Activated CD8-positive, alpha-beta memory T cell treated with anti-CD3 and anti-CD28 coated beads for 48 hours (primary cell): ENCODE results near the gene NCS1.

Experiments
- DNase-seq, 3 experiments: peaks; one replicate each; pipeline ENCODE4 v3.0.0-alpha.2; 2020; ENCODE audit warnings: low read depth in 2 of 3, low spot score in 2 of 3

The NCS1 gene

GRCh38 chr9:130211548-130212226, 39.5 kb downstream of the NCS1 start:
- no peak for DNase-seq

GRCh38 chr9:130212543-130213297, 40.5 kb downstream of the NCS1 start:
- no peak for DNase-seq

- no peak for DNase-seq
These were observed 41.9 kb downstream of the NCS1 start for GRCh38 chr9:130213911-130214761.

GRCh38 chr9:130214776-130215340, 42.7 kb downstream of the NCS1 start:
- DNase-seq: no peak

- DNase-seq: no peak
These were observed 43.3 kb downstream of the NCS1 start for GRCh38 chr9:130215341-130216119.

GRCh38 chr9:130217838-130218237, 45.6 kb downstream of the NCS1 start:
- no peak for DNase-seq

GRCh38 chr9:130219661-130220096, 47.5 kb downstream of the NCS1 start:
- no peak for DNase-seq

- DNase-seq: no peak
These were observed 48.1 kb downstream of the NCS1 start for GRCh38 chr9:130220352-130220751.

- DNase-seq: no peak
These were observed 50.6 kb downstream of the NCS1 start for GRCh38 chr9:130222833-130223232.

GRCh38 chr9:130225071-130225470, 52.9 kb downstream of the NCS1 start:
- no peak for DNase-seq

GRCh38 chr9:130225586-130225985, 53.4 kb downstream of the NCS1 start:
- DNase-seq: no peak

- DNase-seq: no peak
These were observed 53.9 kb downstream of the NCS1 start for GRCh38 chr9:130226112-130226511.

GRCh38 chr9:130227833-130228232, 55.6 kb downstream of the NCS1 start:
- DNase-seq: no peak

GRCh38 chr9:130229759-130230158, 57.6 kb downstream of the NCS1 start:
- DNase-seq: no peak

- no peak for DNase-seq
These were observed 58.4 kb downstream of the NCS1 start for GRCh38 chr9:130230631-130231030.

- no peak for DNase-seq
These were observed 60.8 kb downstream of the NCS1 start for GRCh38 chr9:130232899-130233586.

- no peak for DNase-seq
These were observed 61.4 kb downstream of the NCS1 start for GRCh38 chr9:130233587-130233945.

- no peak for DNase-seq
These were observed 62.4 kb downstream of the NCS1 start for GRCh38 chr9:130234340-130235260.
